RWPE2 (cell line): ENCODE results near the gene CD24.

Source experiments
- ATAC-seq: fragments of 200-7000 bp; cut with Tn5 transposase; 3 replicates; pipeline ENCODE4 v1.9.1; 2021; ENCODE audit warnings: low read depth
- DNase-seq: peaks from one replicate; pipeline ENCODE4 v3.0.0-alpha.2; 2020; ENCODE audit warnings: low spot score
- H3K27ac ChIP-seq: fragments of 450-650 bp; 2 replicates; pipeline ENCODE4 v1.5.1; 2017; ENCODE audit warnings: mild to moderate bottlenecking; ENCODE audit not compliant: poor library complexity, severe bottlenecking
- H3K27me3 ChIP-seq: fragments of 250-450 bp; sonication (Bioruptor Pico); 2 replicates; pipeline ENCODE4 v1.5.1; 2021; ENCODE audit warnings: mild to moderate bottlenecking, moderate library complexity; ENCODE audit not compliant: insufficient read depth, poor library complexity, severe bottlenecking
- H3K36me3 ChIP-seq: fragments of 250-450 bp; sonication (Bioruptor Pico); 2 replicates; pipeline ENCODE4 v1.5.1; 2020; ENCODE audit warnings: low read depth, mild to moderate bottlenecking, moderate library complexity
- H3K4me1 ChIP-seq: fragments of 250-450 bp; sonication (Bioruptor Pico); 2 replicates; pipeline ENCODE4 v1.5.1; 2021; ENCODE audit warnings: mild to moderate bottlenecking, moderate library complexity; ENCODE audit not compliant: insufficient read depth, poor library complexity, severe bottlenecking
- H3K4me3 ChIP-seq: fragments of 250-450 bp; sonication (Bioruptor Pico); 2 replicates; pipeline ENCODE4 v1.5.1; 2021; ENCODE audit warnings: mild to moderate bottlenecking, moderate library complexity; ENCODE audit not compliant: severe bottlenecking
- H3K9me3 ChIP-seq: fragments of 250-450 bp; sonication (Bioruptor Pico); 2 replicates; pipeline ENCODE4 v1.5.1; 2021; ENCODE audit warnings: mild to moderate bottlenecking, moderate library complexity; ENCODE audit not compliant: severe bottlenecking
- CTCF ChIP-seq: fragments of 450-650 bp; IDR thresholded peaks from one replicate; pipeline ENCODE4 v1.5.1; 2017; ENCODE audit warnings: mild to moderate bottlenecking, moderate library complexity; ENCODE audit not compliant: poor library complexity, severe bottlenecking

The CD24 gene

DNA sequence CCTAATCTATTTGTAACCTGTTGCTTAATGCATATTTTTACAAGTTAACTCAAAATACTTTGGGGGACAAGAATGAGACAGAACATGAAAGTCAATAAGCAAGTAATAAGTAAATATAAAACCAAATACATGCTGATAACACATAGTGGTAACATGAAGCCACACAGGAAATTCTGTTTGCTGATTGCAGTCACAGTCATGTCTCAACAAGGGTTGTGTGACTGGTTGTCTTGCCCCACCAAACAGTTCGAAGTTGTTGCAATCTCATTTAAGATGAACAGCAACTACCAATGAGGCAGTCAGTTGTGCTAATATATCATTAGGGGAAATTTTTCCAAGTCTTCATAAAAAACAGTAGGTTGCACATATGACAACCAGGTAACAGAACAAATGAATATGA, 14.5 kb downstream of the CD24 start:
- H3K4me3 ChIP-seq: no peak overlapping the region
- H3K27me3 ChIP-seq: no peaks in the 10 kb centered on the region
- TF ChIP-seq CTCF: no peak
- no peak for DNase-seq
- H3K36me3 ChIP-seq: no peaks in the 10 kb centered on the region
- peak overlapping the region; percentile 18 for H3K27ac ChIP-seq
- H3K4me1 ChIP-seq: peaks cover 18% of the 10 kb centered on the region
- ATAC-seq: peak; percentile 88
- H3K9me3 ChIP-seq: no peaks in the 10 kb centered on the region

- no peak overlapping the region for H3K27ac ChIP-seq
- no peak for DNase-seq
- no peak for ATAC-seq
These were observed 34.7 kb downstream of the CD24 start for GRCh38 chr6:106939848-106940247.

GRCh38 chr6:106939208-106939607, 35.3 kb downstream of the CD24 start:
- Histone ChIP-seq H3K4me3 (no peak overlapping the region), H3K36me3 (no peaks in the 10 kb centered on the region), H3K9me3 (no peaks in the 10 kb centered on the region), H3K27me3 (no peaks in the 10 kb centered on the region), H3K4me1 (no peaks in the 10 kb centered on the region), H3K27ac (no peak overlapping the region)
- ATAC-seq: peak; percentile 66; the same call in 2 of the 3 replicates
- DNase-seq: no peak
- no peak for TF ChIP-seq CTCF

More at GRCh38 chr6:106939848-106940247, 34.7 kb downstream of the CD24 start:
- no peaks in the 10 kb centered on the region for H3K9me3 ChIP-seq
- no peak overlapping the region for H3K4me3 ChIP-seq
- no peaks in the 10 kb centered on the region for H3K36me3 ChIP-seq
- H3K27me3 ChIP-seq: no peaks in the 10 kb centered on the region
- no peak for TF ChIP-seq CTCF
- no peaks in the 10 kb centered on the region for H3K4me1 ChIP-seq

GRCh38 chr6:106927531-106928398, 46.8 kb downstream of the CD24 start:
- no peaks in the 10 kb centered on the region for H3K4me1 ChIP-seq
- H3K27ac ChIP-seq: no peak overlapping the region
- no peaks in the 10 kb centered on the region for H3K27me3 ChIP-seq
- DNase-seq: no peak
- H3K4me3 ChIP-seq: no peak overlapping the region
- ATAC-seq: peak; percentile 61; the same call in 2 of the 3 replicates
- H3K36me3 ChIP-seq: no peaks in the 10 kb centered on the region
- TF ChIP-seq CTCF: no peak
- no peaks in the 10 kb centered on the region for H3K9me3 ChIP-seq

GRCh38 chr6:106925948-106926347, 48.6 kb downstream of the CD24 start:
- TF ChIP-seq CTCF: no peak
- DNase-seq (no peak), ATAC-seq (no peak)
- Histone ChIP-seq H3K27ac (no peak overlapping the region), H3K9me3 (no peaks in the 10 kb centered on the region), H3K36me3 (no peaks in the 10 kb centered on the region), H3K4me3 (no peak overlapping the region), H3K4me1 (no peaks in the 10 kb centered on the region), H3K27me3 (no peaks in the 10 kb centered on the region)
